OCI-LY7 (cell line): ENCODE data around the gene PSMD6.

Experiments
- EZH2phosphoT487 ChIP-seq: fragments of 200-600 bp; sonication (generic); IDR thresholded peaks from 2 replicates; pipeline ENCODE4 v1.6.1; 2018; ENCODE audit warnings: low read depth, borderline replicate concordance, mild to moderate bottlenecking, mixed run types, antibody characterized with exemption, low read length, moderate library complexity, mixed read lengths
- TF ChIP-seq, protein P1 (sequence below): fragments of 200-600 bp; sonication (generic); conservative IDR thresholded peaks from 2 replicates; pipeline ENCODE4 v1.5.1; 2014; ENCODE audit warnings: mild to moderate bottlenecking, antibody characterized with exemption, low read length, moderate library complexity, mixed read lengths

DNA sequence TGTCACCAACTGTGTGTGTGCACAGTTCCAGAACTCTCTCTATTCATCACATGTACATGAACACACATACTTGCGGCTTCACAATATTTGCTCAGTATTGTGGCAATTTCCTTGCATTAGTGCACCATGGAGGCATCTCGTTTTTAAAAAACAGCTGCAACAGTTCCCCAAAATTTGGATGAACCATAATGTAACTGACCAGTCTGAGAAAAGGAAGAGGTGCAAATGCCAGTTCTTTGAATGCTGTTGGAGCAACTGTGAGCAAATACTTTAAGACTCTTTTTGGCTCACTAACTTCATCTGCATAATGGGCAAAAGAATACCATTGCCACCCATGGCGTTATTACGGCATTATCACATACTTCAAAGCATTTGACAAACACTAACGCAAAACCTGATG lies 38.3 kb upstream of the PSMD6 start:
- TF ChIP-seq, protein P1, sequence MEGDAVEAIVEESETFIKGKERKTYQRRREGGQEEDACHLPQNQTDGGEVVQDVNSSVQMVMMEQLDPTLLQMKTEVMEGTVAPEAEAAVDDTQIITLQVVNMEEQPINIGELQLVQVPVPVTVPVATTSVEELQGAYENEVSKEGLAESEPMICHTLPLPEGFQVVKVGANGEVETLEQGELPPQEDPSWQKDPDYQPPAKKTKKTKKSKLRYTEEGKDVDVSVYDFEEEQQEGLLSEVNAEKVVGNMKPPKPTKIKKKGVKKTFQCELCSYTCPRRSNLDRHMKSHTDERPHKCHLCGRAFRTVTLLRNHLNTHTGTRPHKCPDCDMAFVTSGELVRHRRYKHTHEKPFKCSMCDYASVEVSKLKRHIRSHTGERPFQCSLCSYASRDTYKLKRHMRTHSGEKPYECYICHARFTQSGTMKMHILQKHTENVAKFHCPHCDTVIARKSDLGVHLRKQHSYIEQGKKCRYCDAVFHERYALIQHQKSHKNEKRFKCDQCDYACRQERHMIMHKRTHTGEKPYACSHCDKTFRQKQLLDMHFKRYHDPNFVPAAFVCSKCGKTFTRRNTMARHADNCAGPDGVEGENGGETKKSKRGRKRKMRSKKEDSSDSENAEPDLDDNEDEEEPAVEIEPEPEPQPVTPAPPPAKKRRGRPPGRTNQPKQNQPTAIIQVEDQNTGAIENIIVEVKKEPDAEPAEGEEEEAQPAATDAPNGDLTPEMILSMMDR, result no peak
- TF ChIP-seq EZH2phosphoT487, result no peak
